K562 (cell line): Measurements from ENCODE around the gene TRIM69. TPM values are rescaled to one million over a fixed set of nuclear protein-coding genes. Genes with fewer than 3 reads are reported as not detected.
A peak's percentile ranks its signal among the peaks of the same experiment; 100 is the strongest.

Experiments used
- CCNT2 ChIP-seq: IDR thresholded peaks from 2 replicates; pipeline ENCODE4 v1.6.1; 2011; ENCODE audit warnings: borderline replicate concordance, low read depth, mild to moderate bottlenecking, moderate library complexity, mixed read lengths, low read length; ENCODE audit not compliant: insufficient read length; ENCODE audit errors: extremely low read depth
- KDM1A ChIP-seq, 2 experiments: fragments of 450-650 bp; IDR thresholded peaks; 2 replicates each; pipeline ENCODE4 v1.6.1; 2016; ENCODE audit warnings: mild to moderate bottlenecking in 2 of 2
- SIN3A ChIP-seq, 2 experiments: fragments of 150-350 bp in 1 of 2; IDR thresholded peaks; 2 replicates each; pipeline ENCODE4 v1.6.1; 2011 to 2016; ENCODE audit warnings: borderline replicate concordance in 2 of 2, low read depth in 2 of 2, low read length in 2 of 2, mild to moderate bottlenecking in 2 of 2, moderate library complexity in 2 of 2; ENCODE audit not compliant: control insufficient read depth in 1 of 2
- SMARCA4 ChIP-seq: fragments of 450-650 bp; IDR thresholded peaks from 2 replicates; pipeline ENCODE4 v1.6.1; 2016
- SNIP1 ChIP-seq: fragments of 450-650 bp; IDR thresholded peaks from 2 replicates; pipeline ENCODE4 v1.7.1; 2017; ENCODE audit warnings: low read depth, mild to moderate bottlenecking
- ZNF76 ChIP-seq: fragments of 250-450 bp; sonication (Bioruptor Pico); IDR thresholded peaks from 2 replicates; pipeline ENCODE4 v1.4.0; 2020; ENCODE audit warnings: mild to moderate bottlenecking, moderate library complexity, borderline replicate concordance
- ZNF785 ChIP-seq: fragments of 250-450 bp; sonication (Bioruptor Pico); IDR thresholded peaks from 2 replicates; pipeline ENCODE4 v1.4.0; 2020; ENCODE audit warnings: mild to moderate bottlenecking
- ZSCAN32 ChIP-seq: fragments of 450-650 bp; formaldehyde crosslinking; IDR thresholded peaks from 2 replicates; pipeline ENCODE4 v1.4.0; 2020; ENCODE audit warnings: mild to moderate bottlenecking, moderate library complexity
- polyA plus RNA-seq, 8 experiments: library from polyadenylated mRNA; depleted of rRNA in 4 of 8; stranded (reverse) in 5 of 8; unstranded in 3 of 8; fragments of >200 nt; fragmentation: Nextera tagmentation in 2 of 8; fragmentation: Illumina TruSeq in 1 of 8; extraction: Ambion mirVana in 2 of 8; extraction: Trizol in 1 of 8; gene quantifications; 2 replicates each; pipeline versions ENCODE4 v1.2.1 to v1.2.3, GENCODE V29; 2011 to 2014; ENCODE audit warnings: inconsistent platforms in 1 of 8, missing spikeins in 1 of 8
- total RNA-seq, 7 experiments: library from RNA; depleted of rRNA in 6 of 7; stranded (reverse); fragments of >200 nt in 6 of 7; fragmentation: Illumina TruSeq in 2 of 7; extraction: Trizol in 2 of 7; gene quantifications; 2 replicates each; pipeline versions ENCODE4 v1.2.1 to v1.2.3, GENCODE V29; 2011 to 2021; ENCODE audit warnings: low replicate concordance in 1 of 7
- TF ChIP-seq, protein P1 (sequence below), 2 experiments: fragments of 450-650 bp in 1 of 2; sonication (generic) in 1 of 2; formaldehyde crosslinking in 1 of 2; IDR thresholded peaks; 2 replicates each; pipeline versions ENCODE4 v1.7.1 to v1.9.0; 2016 to 2022; ENCODE audit warnings: inconsistent platforms in 1 of 2, mild to moderate bottlenecking in 1 of 2, missing genetic modification reagents in 1 of 2
- TF ChIP-seq, protein P2 (sequence below): fragments of 200-400 bp; formaldehyde crosslinking; IDR thresholded peaks from 2 replicates; pipeline ENCODE4 v1.6.1; 2017; ENCODE audit warnings: mild to moderate bottlenecking, low read depth, low read length, moderate library complexity
- TF ChIP-seq, protein P3 (sequence below): fragments of 450-650 bp; IDR thresholded peaks from 2 replicates; pipeline ENCODE4 v1.6.1; 2016; ENCODE audit warnings: low read depth, mild to moderate bottlenecking, moderate library complexity
- TF ChIP-seq, protein P4 (sequence below), 2 experiments: fragments of 450-650 bp; IDR thresholded peaks; 2 replicates each; pipeline ENCODE4 v1.6.1; 2016

Gene TRIM69
- total and polyA plus RNA-seq, 9 of the 15 experiments (the other 6 are each of a cell fraction or from before 2014, with no cell fraction given), result 1.0 to 4.3 (median 2.3) TPM

DNA sequence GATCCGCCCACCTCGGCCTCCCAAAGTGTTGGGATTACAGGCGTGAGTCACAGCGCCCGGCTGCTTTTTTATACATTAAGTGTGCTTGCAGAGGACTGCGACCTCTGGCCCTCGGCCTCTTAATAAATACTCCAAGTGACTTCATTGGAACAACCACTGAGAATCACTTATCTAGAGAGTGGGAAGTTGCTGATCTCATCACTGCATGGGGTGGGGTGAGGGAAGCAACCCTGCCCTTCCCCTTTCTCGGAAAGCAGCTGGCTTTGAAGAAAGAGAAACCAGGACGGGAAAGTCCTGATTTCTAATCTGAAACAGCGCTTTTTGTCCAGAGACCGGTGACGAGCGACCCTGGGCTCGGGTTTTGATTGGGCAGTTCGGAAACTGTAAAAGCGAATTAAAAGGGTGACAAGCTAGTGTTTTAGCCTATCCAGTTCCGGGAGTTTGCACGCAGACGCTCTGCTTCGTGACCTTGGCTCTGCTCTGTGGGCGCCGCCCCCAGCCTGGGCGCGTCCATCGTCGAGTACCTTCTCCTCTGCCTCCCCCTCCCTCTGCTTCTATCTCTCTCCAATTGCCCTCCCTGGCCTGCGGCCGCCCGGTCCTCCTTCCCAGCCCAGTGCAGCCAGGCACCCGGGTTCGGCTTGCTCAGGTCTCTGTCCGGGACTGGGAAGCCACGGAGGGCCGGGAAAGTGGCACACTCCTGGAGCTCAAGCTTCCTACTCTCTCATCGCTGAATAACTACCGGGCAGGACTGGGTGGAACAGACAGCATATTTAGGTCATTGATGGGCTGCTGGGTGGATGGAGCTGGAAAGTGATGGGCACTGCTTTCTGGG lies 7.5 kb upstream of the TRIM69 start (continued):
- TF ChIP-seq SIN3A (IDR thresholded peaks at IDR 0.05; ENCODE audit: borderline replicate concordance in 2 of 2, control insufficient read depth in 1 of 2, low read depth in 2 of 2, low read length in 2 of 2) (peak in 1 of 2 experiments; percentile 25; a peak in 1 of 4 replicates), ZNF76 (CRISPR knock-in tag) (no peak), ZSCAN32 (CRISPR knock-in tag) (no peak), SMARCA4 (peak; percentile 84), KDM1A (IDR thresholded peaks at IDR 0.05) (peak; percentile 96 to 97), ZNF785 (CRISPR knock-in tag) (no peak), CCNT2 (no peak), SNIP1 (no peak)
- TF ChIP-seq, protein P1, sequence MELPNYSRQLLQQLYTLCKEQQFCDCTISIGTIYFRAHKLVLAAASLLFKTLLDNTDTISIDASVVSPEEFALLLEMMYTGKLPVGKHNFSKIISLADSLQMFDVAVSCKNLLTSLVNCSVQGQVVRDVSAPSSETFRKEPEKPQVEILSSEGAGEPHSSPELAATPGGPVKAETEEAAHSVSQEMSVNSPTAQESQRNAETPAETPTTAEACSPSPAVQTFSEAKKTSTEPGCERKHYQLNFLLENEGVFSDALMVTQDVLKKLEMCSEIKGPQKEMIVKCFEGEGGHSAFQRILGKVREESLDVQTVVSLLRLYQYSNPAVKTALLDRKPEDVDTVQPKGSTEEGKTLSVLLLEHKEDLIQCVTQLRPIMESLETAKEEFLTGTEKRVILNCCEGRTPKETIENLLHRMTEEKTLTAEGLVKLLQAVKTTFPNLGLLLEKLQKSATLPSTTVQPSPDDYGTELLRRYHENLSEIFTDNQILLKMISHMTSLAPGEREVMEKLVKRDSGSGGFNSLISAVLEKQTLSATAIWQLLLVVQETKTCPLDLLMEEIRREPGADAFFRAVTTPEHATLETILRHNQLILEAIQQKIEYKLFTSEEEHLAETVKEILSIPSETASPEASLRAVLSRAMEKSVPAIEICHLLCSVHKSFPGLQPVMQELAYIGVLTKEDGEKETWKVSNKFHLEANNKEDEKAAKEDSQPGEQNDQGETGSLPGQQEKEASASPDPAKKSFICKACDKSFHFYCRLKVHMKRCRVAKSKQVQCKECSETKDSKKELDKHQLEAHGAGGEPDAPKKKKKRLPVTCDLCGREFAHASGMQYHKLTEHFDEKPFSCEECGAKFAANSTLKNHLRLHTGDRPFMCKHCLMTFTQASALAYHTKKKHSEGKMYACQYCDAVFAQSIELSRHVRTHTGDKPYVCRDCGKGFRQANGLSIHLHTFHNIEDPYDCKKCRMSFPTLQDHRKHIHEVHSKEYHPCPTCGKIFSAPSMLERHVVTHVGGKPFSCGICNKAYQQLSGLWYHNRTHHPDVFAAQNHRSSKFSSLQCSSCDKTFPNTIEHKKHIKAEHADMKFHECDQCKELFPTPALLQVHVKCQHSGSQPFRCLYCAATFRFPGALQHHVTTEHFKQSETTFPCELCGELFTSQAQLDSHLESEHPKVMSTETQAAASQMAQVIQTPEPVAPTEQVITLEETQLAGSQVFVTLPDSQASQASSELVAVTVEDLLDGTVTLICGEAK (IDR thresholded peaks at IDR 0.05), result peak; percentile 47
- TF ChIP-seq, protein P1 (CRISPR knock-in tag; IDR thresholded peaks at IDR 0.05), result no peak
- TF ChIP-seq, protein P2, sequence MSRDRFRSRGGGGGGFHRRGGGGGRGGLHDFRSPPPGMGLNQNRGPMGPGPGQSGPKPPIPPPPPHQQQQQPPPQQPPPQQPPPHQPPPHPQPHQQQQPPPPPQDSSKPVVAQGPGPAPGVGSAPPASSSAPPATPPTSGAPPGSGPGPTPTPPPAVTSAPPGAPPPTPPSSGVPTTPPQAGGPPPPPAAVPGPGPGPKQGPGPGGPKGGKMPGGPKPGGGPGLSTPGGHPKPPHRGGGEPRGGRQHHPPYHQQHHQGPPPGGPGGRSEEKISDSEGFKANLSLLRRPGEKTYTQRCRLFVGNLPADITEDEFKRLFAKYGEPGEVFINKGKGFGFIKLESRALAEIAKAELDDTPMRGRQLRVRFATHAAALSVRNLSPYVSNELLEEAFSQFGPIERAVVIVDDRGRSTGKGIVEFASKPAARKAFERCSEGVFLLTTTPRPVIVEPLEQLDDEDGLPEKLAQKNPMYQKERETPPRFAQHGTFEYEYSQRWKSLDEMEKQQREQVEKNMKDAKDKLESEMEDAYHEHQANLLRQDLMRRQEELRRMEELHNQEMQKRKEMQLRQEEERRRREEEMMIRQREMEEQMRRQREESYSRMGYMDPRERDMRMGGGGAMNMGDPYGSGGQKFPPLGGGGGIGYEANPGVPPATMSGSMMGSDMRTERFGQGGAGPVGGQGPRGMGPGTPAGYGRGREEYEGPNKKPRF, result no peak
- TF ChIP-seq, protein P3, sequence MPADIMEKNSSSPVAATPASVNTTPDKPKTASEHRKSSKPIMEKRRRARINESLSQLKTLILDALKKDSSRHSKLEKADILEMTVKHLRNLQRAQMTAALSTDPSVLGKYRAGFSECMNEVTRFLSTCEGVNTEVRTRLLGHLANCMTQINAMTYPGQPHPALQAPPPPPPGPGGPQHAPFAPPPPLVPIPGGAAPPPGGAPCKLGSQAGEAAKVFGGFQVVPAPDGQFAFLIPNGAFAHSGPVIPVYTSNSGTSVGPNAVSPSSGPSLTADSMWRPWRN, result peak; percentile 84
- TF ChIP-seq, protein P4, sequence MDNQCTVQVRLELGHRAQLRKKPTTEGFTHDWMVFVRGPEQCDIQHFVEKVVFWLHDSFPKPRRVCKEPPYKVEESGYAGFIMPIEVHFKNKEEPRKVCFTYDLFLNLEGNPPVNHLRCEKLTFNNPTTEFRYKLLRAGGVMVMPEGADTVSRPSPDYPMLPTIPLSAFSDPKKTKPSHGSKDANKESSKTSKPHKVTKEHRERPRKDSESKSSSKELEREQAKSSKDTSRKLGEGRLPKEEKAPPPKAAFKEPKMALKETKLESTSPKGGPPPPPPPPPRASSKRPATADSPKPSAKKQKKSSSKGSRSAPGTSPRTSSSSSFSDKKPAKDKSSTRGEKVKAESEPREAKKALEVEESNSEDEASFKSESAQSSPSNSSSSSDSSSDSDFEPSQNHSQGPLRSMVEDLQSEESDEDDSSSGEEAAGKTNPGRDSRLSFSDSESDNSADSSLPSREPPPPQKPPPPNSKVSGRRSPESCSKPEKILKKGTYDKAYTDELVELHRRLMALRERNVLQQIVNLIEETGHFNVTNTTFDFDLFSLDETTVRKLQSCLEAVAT (IDR thresholded peaks at IDR 0.05), result peak in 1 of 2 experiments; percentile 77; a peak in 2 of 4 replicates
